Ishikawa (cell line): ENCODE data around the gene CEP85L.

Source experiments
- CEBPB ChIP-seq: IDR thresholded peaks from 2 replicates; pipeline ENCODE4 v1.6.1; 2012
- CREB1 ChIP-seq: IDR thresholded peaks from 2 replicates; pipeline ENCODE4 v1.6.1; 2012; ENCODE audit warnings: low read depth
- EGR1 ChIP-seq: IDR thresholded peaks from 2 replicates; pipeline ENCODE4 v1.6.1; 2012
- EP300 ChIP-seq: IDR thresholded peaks from 2 replicates; pipeline ENCODE4 v1.6.1; 2012; ENCODE audit warnings: borderline replicate concordance
- FOXM1 ChIP-seq: IDR thresholded peaks from 2 replicates; pipeline ENCODE4 v1.6.1; 2012; ENCODE audit warnings: low read depth, borderline replicate concordance
- MAX ChIP-seq: IDR thresholded peaks from 2 replicates; pipeline ENCODE4 v1.6.1; 2012
- NFIC ChIP-seq: IDR thresholded peaks from 2 replicates; pipeline ENCODE4 v1.6.1; 2012
- RAD21 ChIP-seq: IDR thresholded peaks from 2 replicates; pipeline ENCODE4 v1.6.1; 2012; ENCODE audit warnings: low read depth
- REST ChIP-seq: IDR thresholded peaks from 2 replicates; pipeline ENCODE4 v1.6.1; 2012; ENCODE audit warnings: low read depth, mild to moderate bottlenecking
- TAF1 ChIP-seq: IDR thresholded peaks from 2 replicates; pipeline ENCODE4 v1.6.1; 2012; ENCODE audit warnings: low read depth, mild to moderate bottlenecking
- TCF12 ChIP-seq: IDR thresholded peaks from 2 replicates; pipeline ENCODE4 v1.6.1; 2012; ENCODE audit warnings: low read depth
- TEAD4 ChIP-seq: IDR thresholded peaks from 2 replicates; pipeline ENCODE4 v1.6.1; 2012
- USF1 ChIP-seq: IDR thresholded peaks from 2 replicates; pipeline ENCODE4 v1.6.1; 2012
- YY1 ChIP-seq: IDR thresholded peaks from 2 replicates; pipeline ENCODE4 v1.6.1; 2012; ENCODE audit warnings: low read depth
- ZBTB7A ChIP-seq: IDR thresholded peaks from 2 replicates; pipeline ENCODE4 v1.6.1; 2012; ENCODE audit warnings: low read depth

The CEP85L gene

DNA sequence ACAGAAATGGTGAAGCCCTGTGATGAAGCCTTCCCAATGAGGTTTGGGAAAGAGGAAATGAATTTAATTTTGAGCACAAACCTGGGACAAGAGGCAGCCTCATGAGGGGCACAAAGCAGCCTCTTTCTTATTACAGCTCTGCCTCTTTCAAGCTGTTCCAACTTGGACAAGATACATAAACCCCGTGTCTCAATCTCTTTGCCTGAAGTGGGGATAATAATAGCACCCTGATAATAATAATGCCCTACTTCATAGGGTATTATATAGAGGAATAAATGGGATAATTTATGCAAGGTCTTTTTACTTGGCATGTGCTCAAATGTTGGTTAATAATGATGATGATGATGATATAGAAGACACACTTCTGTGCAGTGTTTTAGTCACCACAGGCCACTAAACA, 194.4 kb downstream of the CEP85L start:
- TF ChIP-seq USF1 (no peak), TAF1 (no peak), ZBTB7A (no peak), CEBPB (no peak), EGR1 (no peak), FOXM1 (no peak), YY1 (no peak), RAD21 (no peak), MAX (no peak), EP300 (no peak), TCF12 (no peak), TEAD4 (no peak), CREB1 (no peak), NFIC (no peak), REST (no peak)

DNA sequence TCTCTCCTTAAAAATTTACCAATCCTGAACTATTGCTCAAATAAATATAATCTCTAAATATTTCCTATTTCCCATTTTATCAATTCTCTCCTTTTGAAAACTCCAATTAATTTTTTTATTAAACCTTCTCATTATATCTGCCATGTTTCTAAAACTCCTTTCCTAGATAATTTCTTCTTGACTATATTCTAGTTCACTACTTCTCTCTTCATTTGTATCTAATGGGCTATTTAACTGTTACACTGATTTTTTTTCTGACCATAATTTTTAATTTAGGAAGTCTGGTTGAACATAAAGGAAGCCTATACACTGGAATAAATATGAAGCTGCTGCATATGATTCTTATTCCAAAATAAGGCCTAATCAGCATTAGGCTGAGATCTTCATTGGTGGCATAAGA, 199.6 kb downstream of the CEP85L start:
- TF ChIP-seq YY1 (no peak), ZBTB7A (no peak), CEBPB (no peak), TCF12 (no peak)

DNA sequence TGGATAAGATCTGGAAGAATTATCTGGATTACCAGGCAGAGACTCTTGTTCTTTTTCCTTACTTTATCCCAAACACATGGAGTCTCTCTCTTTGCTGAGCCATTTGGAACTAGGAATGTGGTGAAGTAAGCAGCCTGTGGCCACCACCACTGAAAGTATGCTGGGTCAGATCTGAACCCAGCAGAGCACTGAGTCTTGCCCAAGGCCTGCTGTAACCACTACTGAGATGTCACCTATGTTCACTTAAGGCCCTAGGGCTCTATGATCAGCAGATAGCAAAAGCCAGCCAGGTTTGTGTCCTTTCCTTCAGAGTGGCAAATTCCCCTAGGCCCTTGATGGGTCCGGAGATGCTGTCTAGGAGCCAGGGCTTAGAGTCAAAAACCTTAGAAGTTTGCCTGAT, 206.6 kb downstream of the CEP85L start:
- TF ChIP-seq TAF1 (no peak), ZBTB7A (no peak), USF1 (no peak)

- TF ChIP-seq TEAD4 (no peak), CREB1 (no peak), TCF12 (no peak), EP300 (no peak), ZBTB7A (no peak), NFIC (no peak), EGR1 (no peak), RAD21 (no peak), CEBPB (no peak), REST (no peak), YY1 (no peak), MAX (no peak), FOXM1 (no peak)
Observed at GRCh38 chr6:118436482-118436881, 214.9 kb downstream of the CEP85L start.

DNA sequence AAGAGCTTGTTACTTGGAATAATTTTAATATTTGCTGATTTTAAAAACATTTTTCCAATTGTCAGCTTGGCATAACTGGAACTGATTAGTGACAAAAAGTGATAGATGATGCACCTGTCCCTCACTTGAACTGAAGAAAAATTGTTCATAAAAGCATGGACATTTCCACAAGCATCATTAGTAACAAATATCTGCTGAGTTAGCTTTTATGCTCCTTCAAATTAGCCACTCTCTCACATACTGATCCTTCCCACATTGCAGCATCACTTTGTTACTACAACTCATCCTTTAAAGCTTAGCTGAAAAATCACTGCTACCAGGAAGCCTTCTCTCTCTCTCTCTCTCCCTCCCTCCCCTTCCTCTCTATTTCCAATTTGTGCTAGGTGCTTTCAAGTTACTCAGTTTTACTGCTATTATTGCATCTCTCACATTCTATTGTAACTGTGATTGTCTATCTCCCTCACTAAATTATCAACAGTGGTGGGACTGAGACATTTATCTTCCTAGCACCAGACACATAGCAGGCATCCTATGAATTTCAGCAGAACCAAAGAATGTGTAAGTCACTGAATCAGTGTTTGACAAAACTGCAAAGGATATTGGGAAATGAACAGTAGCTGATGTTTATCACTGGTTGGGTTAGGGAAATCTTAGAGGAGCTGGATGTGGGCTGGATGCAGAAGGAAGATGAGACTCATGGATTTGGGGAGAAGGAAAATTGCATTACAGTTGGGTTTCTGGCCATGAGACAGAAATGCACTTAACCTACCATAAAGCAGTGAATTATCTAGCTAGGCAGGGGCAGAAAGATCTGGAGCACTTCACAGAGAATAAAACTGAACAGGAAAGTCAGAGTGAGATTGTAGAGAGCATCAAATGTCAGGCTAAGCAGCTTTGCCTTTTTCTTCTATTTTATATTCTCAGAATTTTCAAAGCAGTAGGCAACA, 231.7 kb downstream of the CEP85L start:
- no peak for TF ChIP-seq TAF1
- no peak for TF ChIP-seq CREB1
- no peak for TF ChIP-seq ZBTB7A
- TF ChIP-seq NFIC: no peak
- TF ChIP-seq USF1: no peak
- TF ChIP-seq MAX: no peak
- no peak for TF ChIP-seq REST
- no peak for TF ChIP-seq EGR1
- TF ChIP-seq TCF12: no peak
- no peak for TF ChIP-seq YY1
- no peak for TF ChIP-seq TEAD4
- no peak for TF ChIP-seq EP300
- no peak for TF ChIP-seq CEBPB
